H1 (cell line): Measurements from ENCODE around the gene FZD8. TPM values are rescaled to one million over a fixed set of nuclear protein-coding genes. Genes with fewer than 3 reads are reported as not detected.

Experiments
- CTCF ChIA-PET: fragments of 300-600 bp; sonication (Branson Sonifier 250); formaldehyde crosslinking; loops from one replicate; lab custom pipeline; 2021; ENCODE audit not compliant: partially characterized antibody; lab: Charles Lee
- POLR2A ChIA-PET: fragments of 300-600 bp; sonication (Branson Sonifier 250); formaldehyde crosslinking; loops from one replicate; lab custom pipeline; 2021; ENCODE audit warnings: inconsistent platforms; ENCODE audit not compliant: partially characterized antibody; lab: Charles Lee
- DNase-seq, 2 experiments: peaks; one replicate each; pipeline versions ENCODE4 v3.0.0 to v3.0.0-alpha.2; 2010 to 2022; ENCODE audit warnings: low spot score in 2 of 2, low read depth in 1 of 2, mixed read lengths in 1 of 2
- FAIRE-seq: peaks from 2 replicates; lab custom pipeline; 2011; peaks lifted over from hg19 to GRCh38; lab: Jason Lieb, UNC
- H2AFZ ChIP-seq: 2 replicates; pipeline ENCODE4 v1.8.1; 2012; ENCODE audit warnings: low read length, inconsistent platforms
- H2AK5ac ChIP-seq: 2 replicates; pipeline ENCODE4 v1.6.1; 2013; ENCODE audit warnings: low read depth, low read length
- H2BK120ac ChIP-seq: replicated peaks from 2 replicates; pipeline ENCODE3; 2013; ENCODE audit warnings: low read depth, low read length, inconsistent platforms
- H2BK12ac ChIP-seq: 2 replicates; pipeline ENCODE4 v1.6.1; 2013; ENCODE audit warnings: low read depth, low read length
- H2BK15ac ChIP-seq: 2 replicates; pipeline ENCODE4 v1.6.1; 2013; ENCODE audit warnings: low read length
- H2BK20ac ChIP-seq: 2 replicates; pipeline ENCODE4 v1.6.1; 2013; ENCODE audit warnings: low read length
- H2BK5ac ChIP-seq: 2 replicates; pipeline ENCODE4 v1.6.1; 2013; ENCODE audit warnings: low read depth, low read length
- H3K14ac ChIP-seq: 2 replicates; pipeline ENCODE4 v1.6.1; 2013; ENCODE audit warnings: inconsistent platforms; ENCODE audit not compliant: insufficient read length
- H3K18ac ChIP-seq: 2 replicates; pipeline ENCODE4 v1.6.1; 2013; ENCODE audit warnings: low read length; ENCODE audit errors: extremely low read depth
- H3K23ac ChIP-seq: 2 replicates; pipeline ENCODE4 v1.6.1; 2013; ENCODE audit warnings: inconsistent platforms; ENCODE audit not compliant: insufficient read length
- H3K23me2 ChIP-seq: 2 replicates; pipeline ENCODE4 v1.6.1; 2013; ENCODE audit warnings: low read depth, low read length
- H3K27ac ChIP-seq: 2 replicates; pipeline ENCODE4 v1.6.1; 2011; ENCODE audit warnings: low read depth, low read length, inconsistent platforms
- H3K27me3 ChIP-seq, 4 experiments: replicated peaks in 1 of 4; 1 replicate in 1 of 4; 2 replicates in 3 of 4; pipeline versions ENCODE4 v1.6.1 to v1.8.1; 2011 to 2013; ENCODE audit warnings: low read length in 3 of 4, mild to moderate bottlenecking in 3 of 4, inconsistent platforms in 2 of 4, mixed read lengths in 2 of 4, moderate library complexity in 1 of 4; ENCODE audit not compliant: control insufficient read depth in 3 of 4, insufficient read depth in 3 of 4; ENCODE audit errors: extremely low read depth in 1 of 4
- H3K36me3 ChIP-seq, 4 experiments: 2 replicates each; pipeline versions ENCODE4 v1.6.1 to v1.8.1; 2011 to 2013; ENCODE audit warnings: mild to moderate bottlenecking in 4 of 4, low read length in 3 of 4, moderate library complexity in 2 of 4, control low read depth in 1 of 4, inconsistent platforms in 1 of 4; ENCODE audit not compliant: insufficient read depth in 4 of 4, control insufficient read depth in 2 of 4
- H3K4ac ChIP-seq: replicated peaks from 2 replicates; pipeline ENCODE3; 2013; ENCODE audit warnings: low read length, low read depth, mixed read lengths, inconsistent platforms; ENCODE audit not compliant: insufficient read length
- H3K4me1 ChIP-seq, 4 experiments: replicated peaks in 1 of 4; 1 replicate in 1 of 4; 2 replicates in 3 of 4; pipeline versions ENCODE4 v1.6.1 to v1.8.1; 2011 to 2013; ENCODE audit warnings: low read length in 3 of 4, inconsistent platforms in 2 of 4, mixed read lengths in 1 of 4; ENCODE audit not compliant: insufficient read depth in 4 of 4, control insufficient read depth in 3 of 4
- H3K4me2 ChIP-seq, 2 experiments: 2 replicates each; pipeline versions ENCODE4 v1.6.1 to v1.8.1; 2011 to 2013; ENCODE audit warnings: low read depth in 2 of 2, low read length in 2 of 2, control low read depth in 1 of 2, inconsistent platforms in 1 of 2, mild to moderate bottlenecking in 1 of 2; ENCODE audit not compliant: insufficient read depth in 1 of 2
- H3K4me3 ChIP-seq, 4 experiments: fragments of 200-600, 300-600 bp in 1 of 4; sonication (generic), shearing (Covaris generic), sonication (Bioruptor Twin) in 1 of 4; 2 replicates each; pipeline versions ENCODE4 v1.5.1 to v1.8.1; 2011 to 2016; ENCODE audit warnings: low read length in 4 of 4, low read depth in 3 of 4, control low read depth in 2 of 4, inconsistent platforms in 2 of 4, mild to moderate bottlenecking in 2 of 4, mixed read lengths in 1 of 4, moderate library complexity in 1 of 4; ENCODE audit not compliant: insufficient read depth in 2 of 4; ENCODE audit errors: extremely low read depth in 1 of 4
- H3K56ac ChIP-seq: replicated peaks from 2 replicates; pipeline ENCODE3; 2013; ENCODE audit warnings: low read depth, mild to moderate bottlenecking, mixed read lengths, low read length, inconsistent platforms; ENCODE audit not compliant: insufficient read length
- H3K79me1 ChIP-seq: 2 replicates; pipeline ENCODE4 v1.6.1; 2013; ENCODE audit warnings: low read depth, low read length, control low read depth
- H3K79me2 ChIP-seq, 2 experiments: 2 replicates each; pipeline versions ENCODE4 v1.6.1 to v1.8.1; 2012 to 2013; ENCODE audit warnings: low read length in 2 of 2, mild to moderate bottlenecking in 2 of 2, inconsistent platforms in 1 of 2; ENCODE audit not compliant: insufficient read depth in 2 of 2, control insufficient read depth in 1 of 2
- H3K9ac ChIP-seq, 4 experiments: replicated peaks in 1 of 4; 1 replicate in 1 of 4; 2 replicates in 3 of 4; pipeline versions ENCODE4 v1.6.1 to v1.8.1; 2011 to 2013; ENCODE audit warnings: low read depth in 3 of 4, low read length in 3 of 4, control low read depth in 2 of 4, mild to moderate bottlenecking in 2 of 4, moderate library complexity in 2 of 4, inconsistent platforms in 1 of 4; ENCODE audit errors: extremely low read depth in 1 of 4
- H3K9me3 ChIP-seq, 2 experiments: 2 replicates each; pipeline versions ENCODE4 v1.6.1 to v1.8.1; 2012 to 2013; ENCODE audit warnings: mild to moderate bottlenecking in 2 of 2, moderate library complexity in 2 of 2, control low read depth in 1 of 2, inconsistent platforms in 1 of 2, low read depth in 1 of 2, low read length in 1 of 2, mixed read lengths in 1 of 2; ENCODE audit not compliant: insufficient read depth in 2 of 2
- H4K20me1 ChIP-seq, 2 experiments: replicated peaks in 1 of 2; 2 replicates each; pipeline versions ENCODE3 to v1.8.1; 2011 to 2013; ENCODE audit warnings: inconsistent platforms in 2 of 2, low read length in 2 of 2, mild to moderate bottlenecking in 1 of 2; ENCODE audit not compliant: insufficient read depth in 2 of 2, control insufficient read depth in 1 of 2
- H4K5ac ChIP-seq: 2 replicates; pipeline ENCODE4 v1.6.1; 2013; ENCODE audit warnings: low read length, low read depth, mixed read lengths, inconsistent platforms; ENCODE audit not compliant: insufficient read length
- H4K8ac ChIP-seq: 2 replicates; pipeline ENCODE4 v1.8.0; 2013; ENCODE audit warnings: mild to moderate bottlenecking, moderate library complexity, low read length, inconsistent platforms; ENCODE audit not compliant: insufficient read depth; ENCODE audit errors: extremely low read depth
- H4K91ac ChIP-seq: replicated peaks from 2 replicates; pipeline ENCODE3; 2013; ENCODE audit warnings: low read length, mixed read lengths, inconsistent platforms; ENCODE audit not compliant: insufficient read length
- CHD1 ChIP-seq: IDR thresholded peaks from 2 replicates; pipeline ENCODE4 v1.6.1; 2012; ENCODE audit warnings: low read depth, low read length, improper control_type of control experiment
- EP300 ChIP-seq, 2 experiments: IDR thresholded peaks; 1 replicate in 1 of 2; 2 replicates in 1 of 2; pipeline ENCODE4 v1.6.1; 2011 to 2012; ENCODE audit warnings: low read depth in 2 of 2, low read length in 2 of 2, mild to moderate bottlenecking in 2 of 2, borderline replicate concordance in 1 of 2, inconsistent platforms in 1 of 2, moderate library complexity in 1 of 2
- JUND ChIP-seq: IDR thresholded peaks from 2 replicates; pipeline ENCODE4 v1.6.1; 2011; ENCODE audit warnings: mild to moderate bottlenecking, improper control_type of control experiment, low read length
- PHF8 ChIP-seq: fragments of 200-600 bp; sonication (generic); conservative IDR thresholded peaks from 2 replicates; pipeline ENCODE4 v1.7.1; 2012; ENCODE audit warnings: low read depth, mild to moderate bottlenecking, inconsistent platforms, low read length, moderate library complexity
- WGBS, 2 experiments: shearing (Covaris generic) in 1 of 2; methylation state at CpG; one replicate each; pipeline versions ENCODE4 v1.1.6 to v1.1.7; 2013 to 2015; ENCODE audit warnings: low lambda C conversion rate in 2 of 2, mixed read lengths in 2 of 2, inconsistent platforms in 1 of 2, low coverage in 1 of 2, missing lambda C conversion rate in 1 of 2; ENCODE audit not compliant: insufficient replicate concordance in 2 of 2, insufficient coverage in 1 of 2, insufficient read length in 1 of 2; ENCODE audit errors: extremely low coverage in 1 of 2, missing lambda C conversion rate in 1 of 2; 5-methylcytosine and 5-hydroxymethylcytosine counted together
- polyA plus RNA-seq, 7 experiments: library from polyadenylated mRNA; depleted of rRNA in 3 of 7; stranded (reverse) in 5 of 7; unstranded in 2 of 7; fragments of >200 nt in 5 of 7; fragments of 200-250 nt in 2 of 7; gene quantifications; 1 replicate in 5 of 7; 2 replicates in 1 of 7; 4 replicates in 1 of 7; pipeline versions ENCODE4 v1.2.1 to v1.2.3, GENCODE V29; 2011 to 2013; ENCODE audit warnings: missing spikeins in 2 of 7, mixed read lengths in 2 of 7
- total RNA-seq: library from RNA; stranded (reverse); fragmentation: NEBNext Ultra II Directional; extraction: Animal tissue kit (Norgen Biotek cat#: 25700); gene quantifications from 2 replicates; pipeline ENCODE4 v1.2.1, GENCODE V29; 2021

Gene FZD8
- total and polyA plus RNA-seq, 2 of the 8 experiments (the other 6 are each of a cell fraction or from before 2014, with no cell fraction given), result 4.8 to 7.1 TPM

GRCh38 chr10:35684586-35684985, 42.5 kb upstream of the FZD8 start:
- 87% methylated on average over 5 of the region's 5 CpGs; no CpG with 5 or more reads in 1 of the 2 experiments for WGBS, 2 experiments
- POLR2A ChIA-PET, result interaction anchor here (1.4 kb wide), 1 partner anchor 15 kb away, joined by 3 read pairs; no protein-coding TSS in a partner anchor
- TF ChIP-seq EP300 (IDR thresholded peaks at IDR 0.05; ENCODE audit: borderline replicate concordance in 1 of 2, low read depth in 2 of 2, low read length in 2 of 2) (no peak), PHF8 (no peak), JUND (no peak), CHD1 (no peak)

More at GRCh38 chr10:35684586-35684985, 42.5 kb upstream of the FZD8 start:
- H3K9me3 ChIP-seq, result no peaks in the 10 kb centered on the region
- no peak overlapping the region for H2AFZ ChIP-seq
- no peak overlapping the region for H4K5ac ChIP-seq
- H3K56ac ChIP-seq, result no peak overlapping the region
- H3K79me1 ChIP-seq, result no peaks in the 10 kb centered on the region
- no peaks in the 10 kb centered on the region for H3K79me2 ChIP-seq
- H3K36me3 ChIP-seq, result no peaks in the 10 kb centered on the region
- FAIRE-seq (no peak), DNase-seq (no peak)
- H3K9ac ChIP-seq, result no peak overlapping the region
- no peak overlapping the region for H3K4me3 ChIP-seq
- no peak overlapping the region for H2BK120ac ChIP-seq
- H3K27ac ChIP-seq, result no peak overlapping the region
- H3K27me3 ChIP-seq, result no peaks in the 10 kb centered on the region; a peak in 1 of 7 replicates
- CTCF ChIA-PET, result interaction anchor here (1.1 to 1.2 kb wide), 2 partner anchors 25 to 97 kb away, joined by 4 to 6 read pairs; no protein-coding TSS in a partner anchor
- H4K20me1 ChIP-seq, result no peaks in the 10 kb centered on the region
- no peak overlapping the region for H4K8ac ChIP-seq
- H3K14ac ChIP-seq, result no peak overlapping the region
- H3K23me2 ChIP-seq, result no peaks in the 10 kb centered on the region
- H2BK12ac ChIP-seq, result no peak overlapping the region
- H2BK20ac ChIP-seq, result no peak overlapping the region
- no peak overlapping the region for H2BK15ac ChIP-seq
- H2BK5ac ChIP-seq, result no peak overlapping the region
- no peak overlapping the region for H3K23ac ChIP-seq
- H3K18ac ChIP-seq, result no peak overlapping the region
- H3K4me1 ChIP-seq, result peaks cover 0 to 4% (median 1%) of the 10 kb centered on the region in 4 experiments; a peak in 3 of 7 replicates
- no peak overlapping the region for H4K91ac ChIP-seq
- H2AK5ac ChIP-seq, result no peak overlapping the region
- H3K4ac ChIP-seq, result no peak overlapping the region
- no peak overlapping the region for H3K4me2 ChIP-seq
